HG02981 (cell line): ENCODE measurements around the gene OR52I1.
A peak's percentile ranks its signal among the peaks of the same experiment; 100 is the strongest.

Experiments
- ATAC-seq: cut with Tn5 transposase; IDR thresholded peaks from one replicate; pipeline ENCODE4 v1.9.1; 2021; ENCODE audit warnings: mild to moderate bottlenecking, moderate library complexity; ENCODE audit not compliant: unreplicated experiment

OR52I1 gene

DNA sequence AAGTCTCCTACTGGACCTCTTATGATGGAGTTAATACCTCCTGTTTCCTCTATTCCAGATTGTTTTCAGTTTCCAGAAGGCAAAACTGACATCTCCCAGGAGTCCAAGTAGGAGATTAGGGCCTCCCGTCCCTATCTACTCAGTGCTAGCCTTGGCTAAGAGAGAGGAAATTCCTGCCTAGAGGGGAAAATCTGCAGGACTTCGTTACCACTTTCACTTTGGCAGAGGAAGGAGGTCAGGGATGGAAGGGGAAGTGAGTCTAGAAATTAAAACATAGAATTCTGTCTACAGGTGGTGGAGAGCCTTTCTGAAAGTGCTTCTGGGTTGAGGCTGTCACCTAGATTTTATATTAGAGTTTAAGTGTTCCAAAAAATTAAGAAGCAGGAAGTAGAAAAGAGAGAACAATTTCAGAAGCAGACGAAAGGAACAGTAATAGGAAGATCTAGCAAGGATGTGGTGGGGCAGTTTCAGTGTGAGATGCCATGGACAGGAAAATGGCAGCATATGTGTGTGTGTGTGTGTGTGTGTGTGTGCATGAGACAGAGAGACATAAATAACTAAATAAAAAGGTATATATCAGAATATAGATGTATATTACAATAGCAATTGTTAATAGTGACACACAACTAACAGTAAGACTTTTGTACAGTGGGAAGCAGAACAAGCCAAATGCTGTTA, 16.6 kb downstream of the OR52I1 start:
- ATAC-seq = no peak

DNA sequence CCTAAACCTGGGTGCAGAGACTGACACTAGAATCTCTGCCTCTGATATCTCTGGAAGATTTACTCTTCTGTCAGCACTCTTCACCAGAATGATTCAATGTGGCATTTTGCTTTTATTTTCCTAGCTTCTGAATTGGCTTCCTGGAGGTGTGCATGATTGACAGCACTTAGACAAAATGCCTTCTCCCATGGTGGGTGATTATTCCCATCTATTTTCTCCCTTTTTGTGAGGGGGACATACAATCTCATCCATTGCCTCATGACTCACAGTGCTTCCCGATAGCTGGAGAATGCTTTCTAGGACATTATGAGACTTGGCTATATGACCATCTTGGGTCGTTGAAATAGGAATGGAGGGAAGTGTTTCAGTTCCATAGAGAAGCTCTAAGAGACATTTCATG, 18.1 kb downstream of the OR52I1 start:
- no peak for ATAC-seq

- ATAC-seq = no peak
These were observed 22.1 kb downstream of the OR52I1 start for GRCh38 chr11:4615856-4616444.

GRCh38 chr11:4619514-4619913, 25.7 kb downstream of the OR52I1 start:
- no peak for ATAC-seq

DNA sequence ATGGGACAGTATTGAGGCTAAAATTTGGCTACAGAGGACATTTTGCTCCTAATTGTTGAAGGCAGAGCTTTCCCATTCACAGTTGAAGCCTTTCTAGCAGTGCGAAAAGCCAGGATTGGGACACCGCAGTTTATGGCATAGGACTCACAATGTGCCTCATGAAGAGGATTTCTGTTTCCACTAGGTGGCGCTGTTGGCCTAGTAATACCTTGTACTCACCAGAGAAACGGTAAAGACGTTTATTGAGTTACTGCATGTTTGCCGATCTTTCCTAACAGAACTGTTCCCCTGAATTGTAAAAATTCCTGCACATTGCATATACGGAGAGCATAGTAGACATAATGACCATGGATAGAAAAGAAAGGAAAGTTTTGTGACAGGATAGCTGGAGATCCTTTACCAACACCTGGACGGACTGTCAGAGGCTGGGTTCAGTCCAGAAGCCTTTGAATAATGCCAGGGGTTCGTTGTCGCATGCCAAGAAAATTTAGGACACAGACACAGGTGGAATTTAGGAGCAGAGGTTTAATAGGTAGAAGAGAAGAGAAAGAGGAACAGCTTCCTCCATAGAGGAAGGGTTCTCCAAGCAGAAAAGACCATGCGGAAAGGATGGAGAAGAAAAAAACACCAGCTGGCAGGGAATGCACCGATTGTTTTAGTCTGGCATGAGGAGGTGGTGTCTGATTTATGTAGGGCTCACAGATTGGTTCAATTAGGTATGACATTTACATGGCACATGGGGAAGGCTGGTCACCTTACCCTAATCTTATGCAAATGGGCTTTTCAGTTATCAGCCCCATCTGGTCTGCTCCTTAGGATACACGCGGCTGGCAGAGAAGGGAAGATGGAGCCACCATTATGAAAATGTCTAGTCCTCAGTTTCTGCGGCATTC, 32.6 kb downstream of the OR52I1 start:
- ATAC-seq = peak; percentile 56

DNA sequence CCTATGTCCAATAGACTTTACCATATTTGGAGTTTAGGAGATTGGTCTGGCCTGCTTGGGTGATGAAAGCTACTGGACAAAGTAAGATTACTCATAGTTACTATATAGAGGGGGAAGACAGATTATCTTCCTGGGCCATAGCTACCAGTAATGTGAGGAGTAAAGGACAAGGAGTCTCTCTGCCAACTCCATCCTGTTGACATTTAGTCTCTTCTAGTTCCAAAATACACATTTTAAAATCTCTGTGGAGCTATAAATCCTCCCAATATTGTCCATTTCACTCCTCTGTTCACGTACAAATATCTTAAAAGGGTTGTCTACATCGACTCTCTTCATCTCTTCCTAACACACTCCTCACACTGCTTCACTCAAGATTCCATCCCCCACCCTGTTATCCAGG, 42.3 kb downstream of the OR52I1 start:
- no peak for ATAC-seq

GRCh38 chr11:4636962-4637661, 43.3 kb downstream of the OR52I1 start, which contains the start of gene OR51D1:
Gene OR51D1, plus strand, starts transcription at chr11:4637477. Its CDS starts 2,314 bp downstream, at chr11:4639791.
- ATAC-seq = peak; percentile 90

GRCh38 chr11:4637662-4638047, 43.8 kb downstream of the OR52I1 start:
- no peak for ATAC-seq

GRCh38 chr11:4639931-4640330, 46.1 kb downstream of the OR52I1 start:
- no peak for ATAC-seq

DNA sequence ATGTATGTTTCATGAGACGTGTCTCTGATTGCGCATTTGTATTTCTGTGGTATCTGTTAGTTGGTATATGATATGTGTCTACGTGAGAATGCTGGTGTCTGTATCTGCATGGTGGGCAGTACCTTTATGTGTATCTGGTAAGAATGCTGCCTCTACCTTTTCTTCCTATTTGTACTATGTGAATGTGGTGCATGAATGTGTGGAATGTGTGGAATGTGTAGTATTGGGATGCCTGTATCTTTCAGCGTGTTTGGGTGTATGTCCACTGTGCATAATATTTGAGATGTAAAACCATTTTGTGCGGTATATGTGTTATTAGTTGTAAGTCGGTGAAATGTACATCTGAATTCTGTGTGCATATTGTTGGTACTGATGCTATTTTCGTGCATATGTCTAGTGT, 47.7 kb downstream of the OR52I1 start:
- no peak for ATAC-seq

- no peak for ATAC-seq
These were observed 48.2 kb downstream of the OR52I1 start for GRCh38 chr11:4642043-4642442.

- ATAC-seq = no peak
These were observed 49.2 kb downstream of the OR52I1 start for GRCh38 chr11:4643076-4643475.

- no peak for ATAC-seq
These were observed 49.8 kb downstream of the OR52I1 start, which contains the start of gene OR51E1 for GRCh38 chr11:4643682-4644081. Gene OR51E1, plus strand, starts transcription at chr11:4643982. Its CDS starts 8,545 bp downstream, at chr11:4652527.

- no peak for ATAC-seq
These were observed 50.4 kb downstream of the OR52I1 start for GRCh38 chr11:4644233-4644632.
